ENCODE results near the gene XCL1.

The XCL1 gene

DNA sequence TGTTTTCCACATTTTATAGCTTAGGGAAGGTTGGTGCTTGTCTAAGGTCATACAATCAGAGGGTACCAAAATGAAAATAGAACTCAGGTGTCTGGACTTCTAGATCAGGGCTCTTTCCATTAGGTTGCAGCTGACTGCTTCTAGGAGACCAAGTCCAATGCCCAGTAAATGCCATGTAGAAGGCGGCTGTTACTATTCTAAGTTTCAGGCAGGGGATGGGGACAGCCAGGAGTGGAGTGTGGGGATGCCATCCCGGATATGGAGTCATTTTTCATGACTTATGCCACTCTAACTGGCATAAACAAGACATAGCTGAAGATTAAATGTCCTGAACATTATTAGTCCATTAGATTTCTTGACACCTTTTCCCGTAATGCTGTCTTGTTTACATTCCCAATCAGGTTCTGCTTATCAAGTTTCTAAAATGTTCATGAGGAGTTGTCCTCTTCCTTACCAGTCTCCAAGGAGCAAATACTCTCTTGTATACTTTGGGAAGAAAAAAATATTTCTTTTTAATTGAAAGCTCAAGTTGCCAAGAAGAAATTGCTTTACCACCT is 31.5 kb downstream of the XCL1 start:
- no peak for DNase-seq

GRCh38 chr1:168608796-168609715 is 32.7 kb downstream of the XCL1 start:
- DNase-seq = no peak

DNA sequence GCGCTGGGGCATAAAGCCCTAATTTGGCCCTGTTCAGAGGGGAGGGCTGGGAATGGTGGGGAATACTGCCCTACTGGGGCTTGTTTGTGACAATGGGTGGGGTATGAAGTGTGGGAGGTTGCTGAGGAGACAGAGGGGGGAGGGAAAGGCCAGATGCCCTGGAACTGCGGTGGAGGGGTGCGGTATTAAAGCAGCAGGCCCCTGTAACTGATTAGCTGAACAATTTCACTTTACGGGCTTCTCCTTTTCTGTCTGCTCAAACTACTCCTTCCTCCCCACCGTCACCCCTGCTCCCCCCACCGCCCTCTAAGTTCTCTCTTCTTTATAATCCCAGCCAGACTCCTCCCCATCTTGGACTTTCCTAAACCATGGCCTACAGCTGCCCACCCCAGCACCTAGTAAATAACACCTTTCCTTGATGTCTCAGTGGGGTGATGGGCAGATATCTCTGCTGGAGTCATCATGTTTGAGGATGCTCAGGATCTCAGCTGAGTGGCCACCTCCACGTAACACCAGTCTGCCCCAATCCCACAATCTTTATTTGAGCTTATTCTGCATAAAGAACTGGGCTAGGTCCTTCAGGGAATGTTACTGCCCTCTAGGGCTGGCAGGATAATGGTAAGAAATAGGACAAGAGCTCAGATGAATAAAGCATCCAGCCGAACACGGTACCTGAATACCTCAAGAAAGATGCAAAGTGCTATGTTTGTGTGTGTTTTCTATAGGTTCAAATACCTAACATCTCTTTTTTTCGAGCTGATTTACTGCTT is 33.5 kb downstream of the XCL1 start:
- no peak for DNase-seq

- DNase-seq = no peak
Observed at GRCh38 chr1:168613038-168613451, 36.6 kb downstream of the XCL1 start.

DNA sequence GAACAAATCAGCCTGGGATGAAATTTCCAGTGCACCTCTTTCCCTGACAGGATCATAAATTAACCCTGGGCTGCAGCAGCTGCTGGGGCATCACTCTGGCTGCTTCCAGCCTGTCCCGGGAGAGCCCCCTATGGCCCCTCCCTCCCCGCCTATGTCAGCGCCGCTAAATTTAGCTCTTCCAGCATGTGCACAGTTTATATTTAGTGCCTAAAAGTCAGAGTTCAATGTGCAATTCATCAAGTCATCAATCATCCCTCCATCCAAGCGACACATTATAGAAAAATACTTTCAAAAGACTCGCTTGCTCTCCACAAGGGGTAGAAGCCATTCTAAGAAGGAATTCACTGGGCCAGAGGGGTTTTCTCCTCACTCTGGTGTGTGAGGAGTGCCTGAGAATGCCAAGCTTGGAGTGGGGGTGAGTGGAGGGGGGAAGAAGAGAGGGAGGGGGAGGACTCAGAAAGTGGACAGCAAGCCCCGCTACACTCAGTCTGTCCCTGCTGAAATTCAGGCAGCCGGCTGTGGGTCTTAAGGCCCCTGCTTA is 37.4 kb downstream of the XCL1 start:
- DNase-seq = no peak

- DNase-seq = no peak
Observed at GRCh38 chr1:168614235-168614634, 37.8 kb downstream of the XCL1 start.

DNA sequence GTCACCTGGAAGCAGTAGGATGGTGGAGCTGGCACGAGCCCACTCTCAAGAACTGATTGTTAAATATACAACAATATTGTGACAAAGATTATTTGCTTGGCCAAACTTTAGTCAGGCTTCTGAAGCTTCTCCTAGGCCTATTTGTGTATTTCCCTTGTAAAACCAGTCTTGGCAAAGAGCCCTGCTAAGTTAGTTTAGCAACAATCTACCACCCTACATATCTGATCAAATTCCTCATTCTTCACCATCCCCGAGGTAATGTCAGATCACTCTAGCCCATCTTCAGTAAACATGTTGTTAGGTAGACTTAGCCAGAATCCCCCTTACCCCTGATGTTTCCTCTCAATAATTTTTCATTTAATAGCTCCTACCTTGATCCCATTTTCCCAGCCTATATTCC is 39.6 kb downstream of the XCL1 start:
- no peak for DNase-seq

- DNase-seq = no peak
Observed at GRCh38 chr1:168617974-168618750, 41.8 kb downstream of the XCL1 start.

DNA sequence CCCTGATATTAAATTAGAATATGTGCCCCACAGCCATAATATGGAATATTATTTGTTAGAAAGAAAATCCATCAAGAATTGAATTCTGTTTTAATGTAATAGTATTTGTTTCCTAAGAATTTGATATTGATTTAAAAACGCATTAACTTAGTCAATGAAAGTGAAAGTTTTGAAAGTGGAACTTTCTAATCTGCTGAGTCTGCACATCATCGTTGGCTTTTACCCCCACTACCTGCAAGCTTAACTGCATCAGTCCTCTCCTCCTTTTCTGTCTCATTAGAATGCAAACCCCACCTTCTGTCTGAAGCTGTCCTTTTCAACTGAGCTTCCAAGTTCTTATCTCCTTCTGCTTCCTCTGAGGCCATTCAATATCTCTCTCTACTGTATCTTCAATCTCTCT is 42.5 kb downstream of the XCL1 start:
- no peak for DNase-seq

DNA sequence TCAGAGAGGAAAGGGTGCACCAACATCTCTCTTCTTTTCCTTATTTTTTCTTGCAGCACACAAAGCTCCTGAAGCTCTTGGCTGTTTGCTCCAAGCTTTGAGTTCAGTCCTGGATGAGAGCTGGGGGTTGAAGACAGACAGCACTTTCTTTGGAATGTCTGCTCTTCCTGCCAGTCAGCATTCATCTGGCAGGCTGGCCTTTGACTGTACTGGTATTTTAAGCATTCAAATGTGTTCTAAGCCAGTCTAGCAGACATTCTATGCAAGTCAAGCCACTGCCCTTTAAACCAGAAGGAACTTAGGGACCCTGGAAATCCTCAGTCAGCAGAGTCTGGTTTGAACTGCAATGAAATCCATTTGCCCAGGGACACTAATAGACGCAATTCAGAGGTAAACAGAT is 45.0 kb downstream of the XCL1 start:
- no peak for DNase-seq

GRCh38 chr1:168623003-168623828 is 46.8 kb downstream of the XCL1 start:
- DNase-seq = no peak

GRCh38 chr1:168623831-168624230 is 47.4 kb downstream of the XCL1 start:
- DNase-seq = no peak

DNA sequence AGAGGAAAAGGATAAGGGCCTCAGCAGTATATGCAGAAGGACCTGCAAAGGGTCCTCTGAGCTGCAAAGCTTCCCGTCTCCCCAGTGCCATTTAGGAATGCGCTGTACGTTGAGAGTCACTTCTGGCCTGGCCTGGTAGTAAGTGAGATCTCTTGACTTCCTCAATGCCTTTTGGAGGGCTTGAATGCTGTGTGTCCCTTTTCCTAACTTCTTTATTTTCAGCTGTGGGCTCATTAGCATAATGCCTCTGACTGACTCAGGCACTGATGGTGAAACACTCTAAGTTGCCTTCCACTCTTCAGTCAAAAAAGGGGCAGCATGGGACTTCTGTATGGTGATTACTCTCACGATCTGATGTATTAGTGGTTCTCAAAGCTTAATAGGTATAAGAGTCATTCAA is 49.9 kb downstream of the XCL1 start:
- DNase-seq = no peak

DNA sequence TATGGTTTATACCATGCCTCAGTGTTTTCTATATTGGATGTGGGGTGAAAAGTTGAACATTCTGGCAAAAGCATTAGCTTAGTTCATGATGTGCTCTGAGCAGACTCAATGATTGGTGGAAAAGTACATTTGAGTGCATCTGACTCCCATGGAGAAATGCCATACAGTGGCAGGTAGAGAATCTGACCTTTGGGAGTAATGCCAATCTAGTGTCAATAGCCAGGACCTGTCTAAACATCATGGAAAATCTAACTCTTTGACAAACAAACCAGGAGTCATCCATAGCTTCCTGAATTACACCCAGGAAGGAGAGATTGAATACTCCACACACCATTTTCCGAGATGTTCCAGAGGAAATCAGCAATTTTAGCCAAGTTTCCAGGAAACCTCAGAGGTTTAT is 51.0 kb downstream of the XCL1 start:
- no peak for DNase-seq

GRCh38 chr1:168628807-168629206 is 52.4 kb downstream of the XCL1 start:
- DNase-seq = no peak

DNA sequence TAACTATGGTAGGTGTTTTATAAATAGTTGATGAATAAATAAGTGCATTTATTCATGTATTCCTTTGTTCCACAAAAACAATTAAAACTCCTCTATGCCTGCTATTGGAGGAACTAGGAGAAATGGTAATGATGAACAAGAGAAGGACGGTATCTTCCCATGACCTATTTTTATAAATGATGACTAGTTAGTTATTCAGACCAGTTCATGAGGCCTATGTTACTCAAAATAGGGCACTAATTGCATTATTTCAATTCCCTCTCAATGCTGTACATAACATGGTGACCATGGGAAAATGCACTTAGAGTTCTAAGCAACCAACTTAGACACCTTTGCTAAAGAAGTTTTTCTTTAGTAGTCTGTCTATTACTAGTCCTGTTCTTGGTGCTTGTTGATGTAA is 53.1 kb downstream of the XCL1 start:
- no peak for DNase-seq
